Peyer's patch (tissue), 4 donors: ENCODE data around the gene EFNA2.

Experiments
- CTCF ChIP-seq, 6 experiments: fragments of 450-650 bp in 4 of 6; fragments of 200-600 bp in 2 of 6; sonication (generic) in 1 of 6; IDR thresholded peaks; one replicate each; pipeline ENCODE4 v1.5.1; 2017 to 2019; ENCODE audit warnings: antibody characterized with exemption in 6 of 6, mild to moderate bottlenecking in 3 of 6, moderate library complexity in 1 of 6
- POLR2A ChIP-seq, 2 donors: fragments of 450-650 bp; IDR thresholded peaks; one replicate each; pipeline ENCODE4 v1.5.1; 2017; ENCODE audit warnings: antibody characterized with exemption in 2 of 2, mild to moderate bottlenecking in 2 of 2, moderate library complexity in 2 of 2

- no peak for TF ChIP-seq CTCF (IDR thresholded peaks at IDR 0.05)
- TF ChIP-seq POLR2A (IDR thresholded peaks at IDR 0.05), result no peak
Observed at GRCh38 chr19:1263188-1263587, 22.5 kb upstream of the EFNA2 start.
